OCI-LY3 (cell line): ENCODE measurements around the gene PALS1.

Experiments
- CTCF ChIP-seq: fragments of 200-600, 300-600 bp; sonication (generic); IDR thresholded peaks from 2 replicates; pipeline ENCODE4 v1.5.1; 2014; ENCODE audit warnings: antibody characterized with exemption, low read length, low read depth
- EZH2phosphoT487 ChIP-seq: fragments of 200-600 bp; shearing (Covaris generic); IDR thresholded peaks from 2 replicates; pipeline ENCODE4 v1.6.1; 2018; ENCODE audit warnings: antibody characterized with exemption, mixed run types, low read depth

GRCh38 chr14:67221248-67221981 lies 19.8 kb upstream of the PALS1 start:
- no peak for TF ChIP-seq CTCF
- no peak for TF ChIP-seq EZH2phosphoT487
